Lower leg skin (tissue), 3 donors: ENCODE results near the gene PRDM16.

Experiments
- POLR2A ChIP-seq, 2 donors: fragments of 450-650 bp; IDR thresholded peaks; one replicate each; pipeline ENCODE4 v1.6.1; 2016 to 2017; ENCODE audit warnings: antibody characterized with exemption in 2 of 2, mild to moderate bottlenecking in 1 of 2, moderate library complexity in 1 of 2
- TF ChIP-seq, protein P1 (sequence below), 3 donors: fragments of 450-650 bp; IDR thresholded peaks; one replicate each; pipeline ENCODE4 v1.5.1; 2016; ENCODE audit warnings: antibody characterized with exemption in 3 of 3, mild to moderate bottlenecking in 3 of 3, moderate library complexity in 2 of 3

DNA sequence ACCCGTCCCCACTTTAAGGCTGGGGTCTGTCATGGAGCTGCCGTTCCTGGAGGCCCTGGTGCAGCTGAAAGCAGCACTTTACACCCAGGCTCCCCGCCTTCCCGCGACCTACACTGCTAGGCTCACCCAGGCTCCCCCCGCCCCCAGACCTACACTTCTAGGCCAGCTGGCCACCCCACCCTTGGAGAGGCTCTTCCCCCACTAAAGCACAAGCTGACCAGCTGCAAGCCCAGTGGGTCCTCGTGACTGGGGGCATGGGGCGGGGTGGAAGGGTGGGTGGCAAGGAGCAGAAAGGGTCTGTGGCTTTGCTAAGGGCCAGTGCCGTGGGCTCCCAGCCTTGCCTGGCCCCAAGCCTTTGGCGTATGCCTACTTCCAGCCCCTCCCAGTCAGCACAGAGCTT, 375.7 kb downstream of the PRDM16 start:
- TF ChIP-seq POLR2A (IDR thresholded peaks at IDR 0.05): no peak
- TF ChIP-seq, protein P1, sequence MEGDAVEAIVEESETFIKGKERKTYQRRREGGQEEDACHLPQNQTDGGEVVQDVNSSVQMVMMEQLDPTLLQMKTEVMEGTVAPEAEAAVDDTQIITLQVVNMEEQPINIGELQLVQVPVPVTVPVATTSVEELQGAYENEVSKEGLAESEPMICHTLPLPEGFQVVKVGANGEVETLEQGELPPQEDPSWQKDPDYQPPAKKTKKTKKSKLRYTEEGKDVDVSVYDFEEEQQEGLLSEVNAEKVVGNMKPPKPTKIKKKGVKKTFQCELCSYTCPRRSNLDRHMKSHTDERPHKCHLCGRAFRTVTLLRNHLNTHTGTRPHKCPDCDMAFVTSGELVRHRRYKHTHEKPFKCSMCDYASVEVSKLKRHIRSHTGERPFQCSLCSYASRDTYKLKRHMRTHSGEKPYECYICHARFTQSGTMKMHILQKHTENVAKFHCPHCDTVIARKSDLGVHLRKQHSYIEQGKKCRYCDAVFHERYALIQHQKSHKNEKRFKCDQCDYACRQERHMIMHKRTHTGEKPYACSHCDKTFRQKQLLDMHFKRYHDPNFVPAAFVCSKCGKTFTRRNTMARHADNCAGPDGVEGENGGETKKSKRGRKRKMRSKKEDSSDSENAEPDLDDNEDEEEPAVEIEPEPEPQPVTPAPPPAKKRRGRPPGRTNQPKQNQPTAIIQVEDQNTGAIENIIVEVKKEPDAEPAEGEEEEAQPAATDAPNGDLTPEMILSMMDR (IDR thresholded peaks at IDR 0.05): no peak
